Uterine smooth muscle cell (primary cell): ENCODE measurements around the gene NUTM1. TPM values are rescaled to one million over a fixed set of nuclear protein-coding genes. Genes with fewer than 3 reads are reported as not detected.

Experiments
- total RNA-seq: library from RNA; depleted of rRNA; stranded (reverse); fragments of >200 nt; gene quantifications from 2 replicates; pipeline ENCODE4 v1.2.3, GENCODE V29; 2014

Gene NUTM1
- not detected in 2 replicates for total RNA-seq

DNA sequence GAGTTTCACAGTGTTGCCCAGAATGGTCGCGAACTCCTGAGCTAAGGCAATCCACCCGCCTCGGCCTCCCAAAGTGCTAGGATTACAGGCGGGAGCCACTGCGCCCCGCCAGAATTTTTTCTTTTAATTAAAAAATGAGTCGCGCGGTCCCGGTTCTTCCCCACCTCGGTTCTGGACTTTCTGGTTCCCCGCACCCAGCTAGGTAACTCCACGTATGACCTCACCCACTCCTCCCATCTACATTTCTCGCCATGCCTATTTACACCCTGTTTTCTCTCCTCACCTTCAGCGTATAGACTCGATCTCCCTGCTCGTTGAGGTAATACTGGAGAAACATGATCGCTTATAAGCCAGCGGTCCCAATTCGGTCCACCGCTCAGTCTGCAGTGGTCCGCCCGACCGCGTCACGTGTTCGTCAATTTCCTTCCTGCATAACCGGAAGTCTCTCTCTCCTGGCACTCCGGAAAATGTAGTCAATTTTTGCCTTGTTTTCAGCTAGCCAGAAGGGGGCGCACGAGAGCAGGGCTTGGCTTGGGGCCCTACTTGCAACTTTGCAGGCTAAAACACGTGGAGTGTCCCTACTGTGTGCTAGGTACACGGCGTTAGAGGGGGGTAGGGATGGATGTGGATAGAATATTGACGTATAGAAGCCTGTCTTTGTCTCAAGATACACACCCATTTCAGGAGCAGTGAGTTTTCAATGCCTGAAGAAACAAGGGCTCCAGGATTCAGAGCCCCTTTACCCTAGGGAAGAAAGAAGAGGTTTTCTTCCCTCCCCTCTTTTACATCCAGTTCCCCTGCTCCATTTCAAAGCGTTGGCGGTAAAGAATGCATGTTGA is at the start of gene NUTM1, which contains the start of gene NOP10:
Gene NUTM1, plus strand, starts transcription at position 579 of the 839 bp plus-strand sequence. CDS start 382 bp downstream, outside the sequence.
Gene NOP10, minus strand, starts transcription at position 400 of the 839 bp plus-strand sequence. Its CDS starts 63 bp downstream, at position 337.

GRCh38 chr15:34337557-34338306 is 5.4 kb upstream of the NUTM1 start, which contains the start of gene SLC12A6:
Gene SLC12A6, minus strand, starts transcription at chr15:34337781. Its CDS starts 1,101 bp downstream, at chr15:34336680.

DNA sequence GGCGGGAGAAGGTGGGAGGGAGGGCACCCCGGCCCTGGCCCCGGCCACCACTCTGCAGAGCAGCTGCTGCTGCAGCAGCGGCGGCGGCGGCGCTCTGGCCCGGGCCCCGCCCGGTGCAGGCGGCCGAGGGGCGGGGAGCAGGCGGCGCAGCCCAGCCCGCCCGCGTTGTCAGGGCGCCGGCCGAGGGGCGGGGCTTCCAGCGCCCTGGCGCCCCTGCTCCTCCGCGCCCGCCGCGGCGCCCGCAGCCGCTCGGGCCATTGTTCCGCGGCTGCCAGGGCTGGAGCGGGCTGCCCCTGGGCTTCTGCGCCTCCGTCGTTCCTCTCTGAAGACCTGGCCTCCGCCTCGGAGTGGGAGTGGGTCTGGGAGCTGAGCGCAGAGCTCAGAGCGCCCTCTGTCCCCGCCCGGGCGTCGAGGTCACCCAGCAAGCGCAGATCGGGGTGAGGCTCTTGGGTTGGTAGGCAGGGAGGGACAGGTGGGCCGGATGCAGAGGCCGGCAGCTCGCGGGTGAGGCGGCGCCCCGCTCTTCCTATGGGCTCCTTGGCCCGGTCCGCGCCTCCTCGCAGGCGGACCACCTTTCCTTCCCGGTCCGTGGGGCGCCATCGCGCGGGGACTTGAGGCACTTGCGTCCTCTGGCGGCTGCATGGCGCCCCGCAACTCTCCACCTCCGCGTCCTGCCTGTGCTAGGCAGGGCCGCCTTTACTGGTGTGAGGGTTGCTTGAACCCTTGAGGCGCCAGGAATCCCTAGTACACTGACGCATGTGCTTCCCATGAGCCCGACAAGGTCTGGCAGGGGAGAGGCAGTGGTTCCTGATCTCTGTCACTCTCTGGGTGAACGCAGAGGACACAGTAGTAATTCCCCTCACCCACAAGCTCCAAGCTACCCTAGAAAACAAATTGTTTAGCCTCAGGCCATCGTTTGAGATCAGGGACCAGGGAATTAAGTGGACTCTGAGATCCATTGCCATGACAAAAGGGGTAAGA is 24.3 kb downstream of the NUTM1 start, which contains the start of gene LPCAT4:
Gene LPCAT4, minus strand, starts transcription at position 96 of the 981 bp plus-strand sequence. CDS start 96 bp downstream, outside the sequence.

Other genes starting within 250 kb of the NUTM1 start
- gene EMC7, start 241.5 kb upstream of the NUTM1 start, total RNA-seq: 44.7 and 49.5 TPM in 2 replicates
- 2.0 and 2.6 TPM in 2 replicates for gene PGBD4, start 241.2 kb upstream of the NUTM1 start, total RNA-seq
- gene KATNBL1, start 133.2 kb upstream of the NUTM1 start, total RNA-seq: 64.0 and 79.2 TPM in 2 replicates
- gene EMC4, start 118.3 kb upstream of the NUTM1 start, total RNA-seq: 164 and 265 TPM in 2 replicates
- gene SLC12A6, start 5.5 kb upstream of the NUTM1 start, total RNA-seq: 25.0 and 29.5 TPM in 2 replicates
- 134 and 210 TPM in 2 replicates for gene NOP10, start 179 bp upstream of the NUTM1 start, total RNA-seq
- 9.5 and 16.6 TPM in 2 replicates for gene LPCAT4, start 23.9 kb downstream of the NUTM1 start, total RNA-seq
- 29.4 and 37.6 TPM in 2 replicates for gene GOLGA8A, start 94.5 kb downstream of the NUTM1 start, total RNA-seq
- 18.5 and 26.7 TPM in 2 replicates for gene GOLGA8B, start 240.3 kb downstream of the NUTM1 start, total RNA-seq